MCF 10A (cell line): ENCODE data around the gene OR52M1. TPM values are rescaled to one million over a fixed set of nuclear protein-coding genes. Genes with fewer than 3 reads are reported as not detected.
"Not testable (repeated sequence)": the region's sequence is repeated elsewhere in the genome, so short reads cannot be mapped to it uniquely, and the experiment has no call there.

Experiments used
- BruUV-seq: library from RNA; stranded (reverse); fragments of 400-500 nt; replicated peaks from 2 replicates; lab custom pipeline; 2021; lab: Mats Ljungman, UMichigan
- CTCF ChIA-PET: fragments of 300-600 bp; sonication (Branson Sonifier 250); formaldehyde crosslinking; extraction: SDS; loops from one replicate; lab custom pipeline; 2021; ENCODE audit warnings: antibody characterized with exemption, inconsistent platforms; lab: Yijun Ruan, JAX
- POLR2A ChIA-PET: fragments of 300-600, 350-650 bp; sonication (Branson Sonifier 250); formaldehyde crosslinking; extraction: SDS; loops from one replicate; lab custom pipeline; 2020; ENCODE audit warnings: antibody characterized with exemption, inconsistent platforms; lab: Yijun Ruan, JAX
- DNase-seq: peaks from one replicate; pipeline ENCODE4 v3.0.0-alpha.2; 2018; ENCODE audit not compliant: unreplicated experiment
- H3K27ac Mint-ChIP-seq: one replicate; pipeline ENCODE4 v1.8.0; 2022; ENCODE audit warnings: mild to moderate bottlenecking, low read depth, mixed read lengths; ENCODE audit not compliant: unreplicated experiment
- H3K27me3 Mint-ChIP-seq: one replicate; pipeline ENCODE4 v1.8.0; 2022; ENCODE audit warnings: mixed read lengths; ENCODE audit not compliant: insufficient read depth, unreplicated experiment
- H3K36me3 Mint-ChIP-seq: one replicate; pipeline ENCODE4 v1.8.0; 2022; ENCODE audit warnings: mild to moderate bottlenecking, moderate library complexity, mixed read lengths; ENCODE audit not compliant: insufficient read depth, unreplicated experiment
- H3K4me1 Mint-ChIP-seq: one replicate; pipeline ENCODE4 v1.8.0; 2022; ENCODE audit warnings: mixed read lengths; ENCODE audit not compliant: insufficient read depth, unreplicated experiment
- H3K4me3 Mint-ChIP-seq: one replicate; pipeline ENCODE4 v1.8.0; 2022; ENCODE audit warnings: mild to moderate bottlenecking, moderate library complexity, mixed read lengths; ENCODE audit not compliant: unreplicated experiment
- H3K9me3 Mint-ChIP-seq: one replicate; pipeline ENCODE4 v1.8.0; 2022; ENCODE audit warnings: mixed read lengths; ENCODE audit not compliant: unreplicated experiment
- intact Hi-C: fragments of 100-400 bp; cut with micrococcal nuclease; formaldehyde crosslinking; loops from 2 replicates; pipeline ENCODE4 v1.14.1; 2022
- total RNA-seq: library from RNA; stranded (reverse); gene quantifications from 2 replicates; pipeline ENCODE4 v1.2.3, GENCODE V29; 2022
- TF ChIP-seq, protein P1 (sequence below): fragments of 200-600 bp; IDR thresholded peaks from one replicate; pipeline ENCODE4 v1.8.0; 2022; ENCODE audit warnings: antibody characterized with exemption, mild to moderate bottlenecking; ENCODE audit not compliant: unreplicated experiment

OR52M1 gene
- total RNA-seq, 1 experiment from 2014 or later: not detected

DNA sequence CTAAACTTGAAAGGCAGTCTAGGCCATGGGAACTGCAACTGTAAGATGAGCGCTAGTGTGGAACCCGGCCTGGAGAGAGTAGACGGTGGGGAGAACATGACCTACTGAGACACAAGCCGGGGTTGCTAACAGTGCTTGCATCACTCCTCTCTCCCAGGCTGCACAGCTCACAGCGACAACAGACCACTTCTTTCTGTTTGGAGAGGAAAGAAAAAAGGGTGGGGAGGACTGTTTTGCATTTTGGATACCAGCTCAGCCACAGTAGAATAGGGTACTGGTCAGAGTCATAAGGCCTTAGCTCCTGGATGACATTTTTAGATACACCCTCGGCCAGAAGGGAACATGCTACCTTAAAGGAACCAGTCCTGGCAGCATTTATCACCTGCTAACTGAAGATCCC is 22.2 kb upstream of the OR52M1 start:
- Mint-ChIP-seq H3K27me3 (no peaks in the 10 kb centered on the region), H3K9me3 (no peaks in the 10 kb centered on the region), H3K36me3 (no peaks in the 10 kb centered on the region), H3K27ac (no peak overlapping the region), H3K4me3 (no peak overlapping the region), H3K4me1 (no peaks in the 10 kb centered on the region)
- TF ChIP-seq, protein P1, sequence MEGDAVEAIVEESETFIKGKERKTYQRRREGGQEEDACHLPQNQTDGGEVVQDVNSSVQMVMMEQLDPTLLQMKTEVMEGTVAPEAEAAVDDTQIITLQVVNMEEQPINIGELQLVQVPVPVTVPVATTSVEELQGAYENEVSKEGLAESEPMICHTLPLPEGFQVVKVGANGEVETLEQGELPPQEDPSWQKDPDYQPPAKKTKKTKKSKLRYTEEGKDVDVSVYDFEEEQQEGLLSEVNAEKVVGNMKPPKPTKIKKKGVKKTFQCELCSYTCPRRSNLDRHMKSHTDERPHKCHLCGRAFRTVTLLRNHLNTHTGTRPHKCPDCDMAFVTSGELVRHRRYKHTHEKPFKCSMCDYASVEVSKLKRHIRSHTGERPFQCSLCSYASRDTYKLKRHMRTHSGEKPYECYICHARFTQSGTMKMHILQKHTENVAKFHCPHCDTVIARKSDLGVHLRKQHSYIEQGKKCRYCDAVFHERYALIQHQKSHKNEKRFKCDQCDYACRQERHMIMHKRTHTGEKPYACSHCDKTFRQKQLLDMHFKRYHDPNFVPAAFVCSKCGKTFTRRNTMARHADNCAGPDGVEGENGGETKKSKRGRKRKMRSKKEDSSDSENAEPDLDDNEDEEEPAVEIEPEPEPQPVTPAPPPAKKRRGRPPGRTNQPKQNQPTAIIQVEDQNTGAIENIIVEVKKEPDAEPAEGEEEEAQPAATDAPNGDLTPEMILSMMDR: no peak
- no TSS peak for BruUV-seq
- DNase-seq: no peak
- CTCF ChIA-PET: interaction anchor here (0.9 to 1.2 kb wide), 3 partner anchors 13 to 28 kb away, joined by 3 to 4 read pairs (median 3); no protein-coding TSS in a partner anchor
- intact Hi-C loops: no loop called here
- POLR2A ChIA-PET: no interaction called here

DNA sequence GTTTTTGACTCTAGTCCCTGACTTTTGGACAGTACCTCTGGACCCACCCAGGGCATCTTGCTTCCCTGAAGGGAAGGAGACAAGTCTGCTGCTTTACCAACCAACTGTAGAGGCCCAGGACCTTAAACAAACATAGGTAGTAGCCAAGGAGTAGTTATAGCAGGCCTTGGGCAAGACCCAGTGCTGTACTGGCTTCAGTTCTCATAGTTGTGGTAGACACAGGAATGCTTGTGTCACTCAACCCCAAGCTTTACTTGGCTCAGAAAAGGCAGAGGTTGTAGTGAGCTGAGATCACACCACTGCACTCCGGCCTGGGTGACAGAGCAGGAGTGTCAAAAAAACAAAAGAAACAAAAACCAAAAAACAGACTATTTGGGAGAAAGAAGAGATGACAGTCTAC is 21.3 kb upstream of the OR52M1 start:
- TF ChIP-seq, protein P1: no peak
- DNase-seq: no peak
- ChIA-PET POLR2A (interaction anchor here (0.6 kb wide), 1 partner anchor 70 kb away, joined by 3 read pairs; no protein-coding TSS in a partner anchor), CTCF (interaction anchor here (0.7 to 1.2 kb wide), 5 partner anchors 14 to 30 kb away, joined by 3 to 4 read pairs (median 3); no protein-coding TSS in a partner anchor)
- Mint-ChIP-seq H3K27me3 (no peaks in the 10 kb centered on the region), H3K9me3 (no peaks in the 10 kb centered on the region), H3K27ac (no peak overlapping the region), H3K4me3 (no peak overlapping the region), H3K36me3 (no peaks in the 10 kb centered on the region), H3K4me1 (no peaks in the 10 kb centered on the region)
- no TSS peak for BruUV-seq
- intact Hi-C loops: no loop called here

DNA sequence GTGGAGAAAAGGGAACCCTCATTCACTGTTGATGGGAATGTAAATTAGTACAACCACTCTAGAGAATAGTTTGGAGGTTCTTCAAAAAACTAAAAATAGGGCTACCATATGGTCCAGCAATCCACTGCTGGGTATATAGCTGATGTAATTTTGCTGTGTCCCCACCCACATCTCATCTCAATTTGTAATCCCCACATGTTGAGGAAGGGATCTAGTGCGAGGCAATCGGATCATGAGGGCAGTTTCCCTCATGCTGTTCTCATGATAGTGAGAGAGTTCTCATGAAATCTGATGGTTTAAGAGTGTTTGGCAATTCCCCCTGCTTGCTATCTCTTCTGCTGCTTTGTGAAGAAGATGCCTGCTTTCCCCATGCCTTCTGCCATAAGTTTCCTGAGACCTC is 17.1 kb upstream of the OR52M1 start:
- no peaks in the 10 kb centered on the region for H3K9me3 Mint-ChIP-seq
- TF ChIP-seq, protein P1: no peak
- peaks cover 12% of the 10 kb centered on the region for H3K27me3 Mint-ChIP-seq
- no peak overlapping the region for H3K4me3 Mint-ChIP-seq
- BruUV-seq: no TSS peak
- no peaks in the 10 kb centered on the region for H3K36me3 Mint-ChIP-seq
- CTCF ChIA-PET: interaction anchor here (0.6 to 2.0 kb wide), 2 partner anchors 11 to 322 kb away, joined by 3 to 8 read pairs; no protein-coding TSS in a partner anchor
- no peak for DNase-seq
- H3K4me1 Mint-ChIP-seq: no peaks in the 10 kb centered on the region
- POLR2A ChIA-PET: no interaction called here
- intact Hi-C loops: no loop called here
- no peak overlapping the region for H3K27ac Mint-ChIP-seq

DNA sequence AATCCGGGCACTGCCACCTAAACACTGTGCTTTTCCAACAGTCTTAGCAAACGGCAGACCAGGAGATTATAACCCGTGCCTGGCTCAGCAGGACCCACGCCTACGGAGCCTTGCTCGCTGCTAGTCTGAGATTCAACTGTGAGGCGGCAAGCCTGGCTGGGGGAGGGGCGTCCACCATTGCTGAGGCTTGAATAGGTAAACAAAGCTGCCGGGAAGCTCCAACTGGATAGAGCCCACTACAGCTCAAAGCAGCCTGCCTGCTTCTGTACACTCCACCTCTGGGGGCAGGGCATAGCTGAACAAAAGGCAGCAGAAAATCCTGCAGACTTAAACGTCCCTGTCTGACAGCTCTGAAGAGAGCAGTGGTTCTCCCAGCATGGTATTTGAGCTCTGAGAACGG is 13.3 kb upstream of the OR52M1 start:
- H3K27me3 Mint-ChIP-seq: peaks cover 12% of the 10 kb centered on the region
- POLR2A ChIA-PET, H3K27ac Mint-ChIP-seq, H3K4me1 Mint-ChIP-seq, intact Hi-C loops, H3K9me3 Mint-ChIP-seq, H3K4me3 Mint-ChIP-seq, DNase-seq, H3K36me3 Mint-ChIP-seq, BruUV-seq: not testable (repeated sequence)
- CTCF ChIA-PET: interaction anchor here (1.4 to 2.3 kb wide), 4 partner anchors 8 to 349 kb away, joined by 3 to 12 read pairs (median 7); no protein-coding TSS in a partner anchor
